ENCODE results near the gene SRMS. TPM values are rescaled to one million over a fixed set of nuclear protein-coding genes. Genes with fewer than 3 reads are reported as not detected.

The SRMS gene
- total and polyA plus RNA-seq, 4 donors, result not detected

DNA sequence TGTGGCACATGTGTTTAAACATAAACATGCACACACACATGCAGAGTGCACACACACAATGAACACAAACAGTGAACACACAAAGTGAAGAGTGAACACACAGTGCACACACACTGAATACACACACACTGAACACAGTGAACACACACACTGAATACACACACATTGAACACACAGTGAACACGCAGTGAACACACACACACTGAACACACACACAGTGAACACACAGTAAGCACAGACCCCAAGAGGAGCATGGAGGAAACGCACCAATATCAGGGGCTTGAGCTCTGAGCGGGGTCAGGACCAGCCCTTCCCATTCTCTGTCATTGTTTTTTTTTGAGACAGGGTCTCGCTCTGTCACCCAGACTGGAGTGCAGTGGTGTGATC lies 43.6 kb upstream of the SRMS start:
- Histone ChIP-seq H3K27me3 (ENCODE audit: control insufficient read depth in 4 of 4, insufficient read depth in 4 of 4, low read length in 3 of 4) (no peaks in the 10 kb centered on the region), H3K9ac (ENCODE audit: low read depth in 1 of 2, low read length in 2 of 2) (no peak overlapping the region), H3K27ac (ENCODE audit: low read depth in 1 of 2, low read length in 2 of 2) (no peak overlapping the region), H3K4me3 (ENCODE audit: low read depth in 1 of 3, low read length in 3 of 3) (no peak overlapping the region), H3K36me3 (ENCODE audit: control insufficient read depth in 4 of 4, insufficient read depth in 3 of 4, low read depth in 1 of 4, low read length in 3 of 4) (peaks cover 3 to 51% (median 15%) of the 10 kb centered on the region in 4 donors), H3K9me3 (ENCODE audit: control insufficient read depth in 4 of 4, low read length in 3 of 4) (no peaks in the 10 kb centered on the region), H3K4me1 (ENCODE audit: control insufficient read depth in 4 of 4, insufficient read depth in 4 of 4, low read length in 3 of 4) (no peaks in the 10 kb centered on the region)
- 99% methylated on average over 4 of the region's 4 CpGs for WGBS
- TF ChIP-seq, protein P1, sequence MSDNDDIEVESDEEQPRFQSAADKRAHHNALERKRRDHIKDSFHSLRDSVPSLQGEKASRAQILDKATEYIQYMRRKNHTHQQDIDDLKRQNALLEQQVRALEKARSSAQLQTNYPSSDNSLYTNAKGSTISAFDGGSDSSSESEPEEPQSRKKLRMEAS (IDR thresholded peaks at IDR 0.05), result no peak
- TF ChIP-seq NR2F2 (IDR thresholded peaks at IDR 0.05), result no peak
- no peak for TF ChIP-seq FOXA2 (IDR thresholded peaks at IDR 0.05)
- no peak for TF ChIP-seq RXRA (IDR thresholded peaks at IDR 0.05)
- no peak for TF ChIP-seq JUND (IDR thresholded peaks at IDR 0.05)
- TF ChIP-seq, protein P2, sequence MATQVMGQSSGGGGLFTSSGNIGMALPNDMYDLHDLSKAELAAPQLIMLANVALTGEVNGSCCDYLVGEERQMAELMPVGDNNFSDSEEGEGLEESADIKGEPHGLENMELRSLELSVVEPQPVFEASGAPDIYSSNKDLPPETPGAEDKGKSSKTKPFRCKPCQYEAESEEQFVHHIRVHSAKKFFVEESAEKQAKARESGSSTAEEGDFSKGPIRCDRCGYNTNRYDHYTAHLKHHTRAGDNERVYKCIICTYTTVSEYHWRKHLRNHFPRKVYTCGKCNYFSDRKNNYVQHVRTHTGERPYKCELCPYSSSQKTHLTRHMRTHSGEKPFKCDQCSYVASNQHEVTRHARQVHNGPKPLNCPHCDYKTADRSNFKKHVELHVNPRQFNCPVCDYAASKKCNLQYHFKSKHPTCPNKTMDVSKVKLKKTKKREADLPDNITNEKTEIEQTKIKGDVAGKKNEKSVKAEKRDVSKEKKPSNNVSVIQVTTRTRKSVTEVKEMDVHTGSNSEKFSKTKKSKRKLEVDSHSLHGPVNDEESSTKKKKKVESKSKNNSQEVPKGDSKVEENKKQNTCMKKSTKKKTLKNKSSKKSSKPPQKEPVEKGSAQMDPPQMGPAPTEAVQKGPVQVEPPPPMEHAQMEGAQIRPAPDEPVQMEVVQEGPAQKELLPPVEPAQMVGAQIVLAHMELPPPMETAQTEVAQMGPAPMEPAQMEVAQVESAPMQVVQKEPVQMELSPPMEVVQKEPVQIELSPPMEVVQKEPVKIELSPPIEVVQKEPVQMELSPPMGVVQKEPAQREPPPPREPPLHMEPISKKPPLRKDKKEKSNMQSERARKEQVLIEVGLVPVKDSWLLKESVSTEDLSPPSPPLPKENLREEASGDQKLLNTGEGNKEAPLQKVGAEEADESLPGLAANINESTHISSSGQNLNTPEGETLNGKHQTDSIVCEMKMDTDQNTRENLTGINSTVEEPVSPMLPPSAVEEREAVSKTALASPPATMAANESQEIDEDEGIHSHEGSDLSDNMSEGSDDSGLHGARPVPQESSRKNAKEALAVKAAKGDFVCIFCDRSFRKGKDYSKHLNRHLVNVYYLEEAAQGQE (IDR thresholded peaks at IDR 0.05), result no peak
- TF ChIP-seq RAD21 (IDR thresholded peaks at IDR 0.05), result no peak
- no peak for TF ChIP-seq TAF1 (conservative IDR thresholded peaks at IDR 0.05)
- TF ChIP-seq, protein P3, sequence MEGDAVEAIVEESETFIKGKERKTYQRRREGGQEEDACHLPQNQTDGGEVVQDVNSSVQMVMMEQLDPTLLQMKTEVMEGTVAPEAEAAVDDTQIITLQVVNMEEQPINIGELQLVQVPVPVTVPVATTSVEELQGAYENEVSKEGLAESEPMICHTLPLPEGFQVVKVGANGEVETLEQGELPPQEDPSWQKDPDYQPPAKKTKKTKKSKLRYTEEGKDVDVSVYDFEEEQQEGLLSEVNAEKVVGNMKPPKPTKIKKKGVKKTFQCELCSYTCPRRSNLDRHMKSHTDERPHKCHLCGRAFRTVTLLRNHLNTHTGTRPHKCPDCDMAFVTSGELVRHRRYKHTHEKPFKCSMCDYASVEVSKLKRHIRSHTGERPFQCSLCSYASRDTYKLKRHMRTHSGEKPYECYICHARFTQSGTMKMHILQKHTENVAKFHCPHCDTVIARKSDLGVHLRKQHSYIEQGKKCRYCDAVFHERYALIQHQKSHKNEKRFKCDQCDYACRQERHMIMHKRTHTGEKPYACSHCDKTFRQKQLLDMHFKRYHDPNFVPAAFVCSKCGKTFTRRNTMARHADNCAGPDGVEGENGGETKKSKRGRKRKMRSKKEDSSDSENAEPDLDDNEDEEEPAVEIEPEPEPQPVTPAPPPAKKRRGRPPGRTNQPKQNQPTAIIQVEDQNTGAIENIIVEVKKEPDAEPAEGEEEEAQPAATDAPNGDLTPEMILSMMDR (IDR thresholded peaks at IDR 0.05; ENCODE audit: low read depth, low read length, missing input control), result no peak
- no peak for TF ChIP-seq EGR1 (IDR thresholded peaks at IDR 0.05; ENCODE audit: low read depth in 2 of 2)
- TF ChIP-seq FOXA1 (IDR thresholded peaks at IDR 0.05), result no peak
- TF ChIP-seq, protein P4, sequence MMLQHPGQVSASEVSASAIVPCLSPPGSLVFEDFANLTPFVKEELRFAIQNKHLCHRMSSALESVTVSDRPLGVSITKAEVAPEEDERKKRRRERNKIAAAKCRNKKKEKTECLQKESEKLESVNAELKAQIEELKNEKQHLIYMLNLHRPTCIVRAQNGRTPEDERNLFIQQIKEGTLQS (IDR thresholded peaks at IDR 0.05), result no peak
- TF ChIP-seq, protein P5, sequence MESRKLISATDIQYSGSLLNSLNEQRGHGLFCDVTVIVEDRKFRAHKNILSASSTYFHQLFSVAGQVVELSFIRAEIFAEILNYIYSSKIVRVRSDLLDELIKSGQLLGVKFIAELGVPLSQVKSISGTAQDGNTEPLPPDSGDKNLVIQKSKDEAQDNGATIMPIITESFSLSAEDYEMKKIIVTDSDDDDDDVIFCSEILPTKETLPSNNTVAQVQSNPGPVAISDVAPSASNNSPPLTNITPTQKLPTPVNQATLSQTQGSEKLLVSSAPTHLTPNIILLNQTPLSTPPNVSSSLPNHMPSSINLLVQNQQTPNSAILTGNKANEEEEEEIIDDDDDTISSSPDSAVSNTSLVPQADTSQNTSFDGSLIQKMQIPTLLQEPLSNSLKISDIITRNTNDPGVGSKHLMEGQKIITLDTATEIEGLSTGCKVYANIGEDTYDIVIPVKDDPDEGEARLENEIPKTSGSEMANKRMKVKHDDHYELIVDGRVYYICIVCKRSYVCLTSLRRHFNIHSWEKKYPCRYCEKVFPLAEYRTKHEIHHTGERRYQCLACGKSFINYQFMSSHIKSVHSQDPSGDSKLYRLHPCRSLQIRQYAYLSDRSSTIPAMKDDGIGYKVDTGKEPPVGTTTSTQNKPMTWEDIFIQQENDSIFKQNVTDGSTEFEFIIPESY (IDR thresholded peaks at IDR 0.05), result no peak
- no peak for TF ChIP-seq HNF4A (conservative IDR thresholded peaks at IDR 0.05)
- TF ChIP-seq SP1 (IDR thresholded peaks at IDR 0.05), result no peak
- TF ChIP-seq YY1 (IDR thresholded peaks at IDR 0.05), result no peak
- no peak for DNase-seq (ENCODE audit: low spot score)

Data from liver (tissue), 9 donors.